Endothelial cell of umbilical vein (primary cell): ENCODE measurements around the gene LONP2. TPM values are rescaled to one million over a fixed set of nuclear protein-coding genes. Genes with fewer than 3 reads are reported as not detected.
A peak's percentile ranks its signal among the peaks of the same experiment; 100 is the strongest.

Experiments used
- BruUV-seq: library from RNA; stranded (reverse); fragments of 400-500 nt; replicated peaks from 2 replicates; lab custom pipeline; 2021; lab: Mats Ljungman, UMichigan
- CTCF ChIA-PET: fragments of 300-600, 350-600 bp; sonication (Branson Sonifier 250); formaldehyde crosslinking; loops from one replicate; lab custom pipeline; 2021; ENCODE audit warnings: antibody characterized with exemption, inconsistent platforms; lab: Charles Lee
- POLR2A ChIA-PET: fragments of 300-600, 350-600 bp; sonication (Branson Sonifier 250); formaldehyde crosslinking; loops from one replicate; lab custom pipeline; 2021; ENCODE audit warnings: antibody characterized with exemption, inconsistent platforms; lab: Charles Lee
- DNase-seq: peaks from one replicate; pipeline ENCODE4 v3.0.0-alpha.2; 2011; ENCODE audit warnings: low read depth, low spot score
- FAIRE-seq: peaks from 2 replicates; lab custom pipeline; 2011; peaks lifted over from hg19 to GRCh38; lab: Jason Lieb, UNC
- H2AFZ ChIP-seq: 2 replicates; pipeline ENCODE4 v1.6.0; 2012; ENCODE audit warnings: low read depth, low read length, control low read depth, inconsistent platforms
- H3K27ac ChIP-seq: 2 replicates; pipeline ENCODE4 v1.5.1; 2011; ENCODE audit warnings: low read depth, mild to moderate bottlenecking, control low read depth, low read length, moderate library complexity; ENCODE audit not compliant: insufficient read depth
- H3K27me3 ChIP-seq, 2 experiments: 2 replicates each; pipeline versions ENCODE4 v1.6.0 to v1.6.1; 2011; ENCODE audit warnings: low read length in 2 of 2, mixed read lengths in 1 of 2; ENCODE audit not compliant: control insufficient read depth in 2 of 2, insufficient read depth in 2 of 2
- H3K36me3 ChIP-seq, 2 experiments: 2 replicates in 1 of 2; 3 replicates in 1 of 2; pipeline ENCODE4 v1.5.1; 2011; ENCODE audit warnings: low read length in 2 of 2, mild to moderate bottlenecking in 1 of 2, moderate library complexity in 1 of 2; ENCODE audit not compliant: control insufficient read depth in 2 of 2, insufficient read depth in 2 of 2; ENCODE audit errors: extremely low read depth in 1 of 2
- H3K4me1 ChIP-seq: 3 replicates; pipeline ENCODE4 v1.5.1; 2011; ENCODE audit warnings: mild to moderate bottlenecking, low read length; ENCODE audit not compliant: control insufficient read depth, insufficient read depth; ENCODE audit errors: extremely low read depth
- H3K4me2 ChIP-seq: 2 replicates; pipeline ENCODE4 v1.6.1; 2011; ENCODE audit warnings: low read length, control low read depth, mixed read lengths; ENCODE audit not compliant: insufficient read depth
- H3K4me3 ChIP-seq, 3 experiments: fragments of 200-600 bp in 1 of 3; sonication (generic), shearing (Covaris generic) in 1 of 3; replicated peaks in 1 of 3; 2 replicates each; pipeline ENCODE4 v1.5.1; 2011 to 2016; ENCODE audit warnings: control low read depth in 3 of 3, low read length in 3 of 3, mild to moderate bottlenecking in 2 of 3, inconsistent platforms in 1 of 3, low read depth in 1 of 3, moderate library complexity in 1 of 3; ENCODE audit not compliant: insufficient read depth in 1 of 3
- H3K79me2 ChIP-seq: 2 replicates; pipeline ENCODE4 v1.6.0; 2012; ENCODE audit warnings: low read length, inconsistent platforms; ENCODE audit not compliant: control insufficient read depth, insufficient read depth
- H3K9ac ChIP-seq: replicated peaks from 2 replicates; pipeline ENCODE3; 2011; ENCODE audit warnings: low read length, control low read depth; ENCODE audit not compliant: insufficient read depth; ENCODE audit errors: extremely low read depth
- H3K9me1 ChIP-seq: replicated peaks from 3 replicates; pipeline ENCODE4 v1.6.0; 2011; ENCODE audit warnings: mild to moderate bottlenecking, low read length; ENCODE audit not compliant: control insufficient read depth, insufficient read depth; ENCODE audit errors: extremely low read depth
- H3K9me3 ChIP-seq: replicated peaks from 2 replicates; pipeline ENCODE4 v1.5.1; 2012; ENCODE audit warnings: low read length, inconsistent platforms; ENCODE audit not compliant: control insufficient read depth, insufficient read depth
- H4K20me1 ChIP-seq: replicated peaks from 2 replicates; pipeline ENCODE3; 2011; ENCODE audit warnings: mild to moderate bottlenecking, low read length; ENCODE audit not compliant: control insufficient read depth, insufficient read depth; ENCODE audit errors: extremely low read depth
- CTCF ChIP-seq, 2 donors: IDR thresholded peaks; 1 replicate in 1 of 2; 2 replicates in 1 of 2; pipeline ENCODE4 v1.5.1; 2011; ENCODE audit warnings: low read length in 2 of 2, mild to moderate bottlenecking in 2 of 2, moderate library complexity in 2 of 2, control low read depth in 1 of 2, inconsistent platforms in 1 of 2, low read depth in 1 of 2; ENCODE audit not compliant: insufficient read depth in 1 of 2; ENCODE audit errors: extremely low read depth in 1 of 2
- EZH2 ChIP-seq: IDR thresholded peaks from 2 replicates; pipeline ENCODE4 v1.6.1; 2012; ENCODE audit warnings: borderline replicate concordance, low read depth, mild to moderate bottlenecking, moderate library complexity, low read length, inconsistent platforms; ENCODE audit not compliant: severe bottlenecking
- FOS ChIP-seq: IDR thresholded peaks from 2 replicates; pipeline ENCODE4 v1.6.1; 2011; ENCODE audit warnings: mild to moderate bottlenecking, low read length, moderate library complexity, borderline replicate concordance; ENCODE audit not compliant: insufficient read depth
- GATA2 ChIP-seq: IDR thresholded peaks from 2 replicates; pipeline ENCODE4 v1.7.0; 2011; ENCODE audit warnings: low read depth, mild to moderate bottlenecking, moderate library complexity, mixed read lengths, low read length; ENCODE audit not compliant: insufficient read length, insufficient read depth
- JUN ChIP-seq: IDR thresholded peaks from 2 replicates; pipeline ENCODE4 v1.6.1; 2011; ENCODE audit warnings: borderline replicate concordance, low read depth; ENCODE audit not compliant: insufficient read length, insufficient read depth
- MYC ChIP-seq: IDR thresholded peaks from one replicate; pipeline ENCODE4 v1.6.1; 2011; ENCODE audit warnings: mild to moderate bottlenecking, low read depth, low read length
- POLR2A ChIP-seq: IDR thresholded peaks from 2 replicates; pipeline ENCODE4 v1.6.1; 2012; ENCODE audit warnings: low read depth, mild to moderate bottlenecking, control low read depth, low read length
- POLR2AphosphoS5 ChIP-seq: IDR thresholded peaks from 2 replicates; pipeline ENCODE4 v1.6.1; 2012; ENCODE audit warnings: low read depth, mild to moderate bottlenecking, control low read depth, low read length, moderate library complexity; ENCODE audit not compliant: insufficient read depth
- dilution Hi-C: fragments of 300-500 bp; cut with MboI; formaldehyde crosslinking; loops from one replicate; pipeline ENCODE4 v1.15.0; 2019; ENCODE audit warnings: low sequenced_read_pairs; ENCODE audit not compliant: extremely low pct_ligation_motif_present
- intact Hi-C: fragments of 100-400 bp; cut with micrococcal nuclease; formaldehyde crosslinking; loops from one replicate; pipeline ENCODE4 v1.10.0; 2022
- polyA plus RNA-seq, 4 experiments: library from polyadenylated mRNA; depleted of rRNA in 3 of 4; stranded (reverse) in 3 of 4; unstranded in 1 of 4; fragments of >200 nt; gene quantifications; 2 replicates each; pipeline versions ENCODE4 v1.2.1 to v1.2.3, GENCODE V29; 2011 to 2012; ENCODE audit warnings: missing spikeins in 1 of 4
- total RNA-seq: library from RNA; stranded (reverse); gene quantifications from 2 replicates; pipeline ENCODE4 v1.2.3, GENCODE V29; 2021
- TF ChIP-seq, protein P1 (sequence below): IDR thresholded peaks from 2 replicates; pipeline ENCODE4 v1.6.1; 2011; ENCODE audit not compliant: insufficient read depth, insufficient read length

Gene LONP2
- total and polyA plus RNA-seq, 2 donors (not counting 3 experiments of a cell fraction or from before 2014, with no cell fraction given): 13.5 to 38.4 TPM

GRCh38 chr16:48381201-48381600 is 137.1 kb downstream of the LONP2 start:
- Histone ChIP-seq H3K4me3 (no peak overlapping the region), H4K20me1 (peaks cover 6% of the 10 kb centered on the region), H3K4me2 (no peak overlapping the region), H3K9ac (no peak overlapping the region), H3K79me2 (peaks cover 81% of the 10 kb centered on the region), H3K4me1 (peaks cover 18% of the 10 kb centered on the region), H3K27ac (no peak overlapping the region), H3K36me3 (no peaks in the 10 kb centered on the region), H3K27me3 (no peaks in the 10 kb centered on the region), H2AFZ (no peak overlapping the region), H3K9me3 (no peaks in the 10 kb centered on the region), H3K9me1 (no peaks in the 10 kb centered on the region)
- CTCF ChIA-PET: interaction anchor here (1.1 to 2.0 kb wide), 2 partner anchors 13 to 16 kb away, joined by 7 to 10 read pairs; no protein-coding TSS in a partner anchor
- intact Hi-C loops (loop anchor here (1.0 to 10.0 kb wide), 2 partner anchors 9 to 136 kb away; partner anchors contain the start of genes ABCC11 and LONP2), dilution Hi-C loops (no loop called here)
- POLR2A ChIA-PET: no interaction called here
- BruUV-seq: no TSS peak
- TF ChIP-seq POLR2AphosphoS5 (no peak), FOS (no peak), GATA2 (no peak), POLR2A (no peak), MYC (no peak), EZH2 (no peak), CTCF (IDR thresholded peaks at IDR 0.05; ENCODE audit: extremely low read depth in 1 of 2, insufficient read depth in 1 of 2, low read depth in 1 of 2, low read length in 2 of 2) (no peak), JUN (no peak)
- TF ChIP-seq, protein P1, sequence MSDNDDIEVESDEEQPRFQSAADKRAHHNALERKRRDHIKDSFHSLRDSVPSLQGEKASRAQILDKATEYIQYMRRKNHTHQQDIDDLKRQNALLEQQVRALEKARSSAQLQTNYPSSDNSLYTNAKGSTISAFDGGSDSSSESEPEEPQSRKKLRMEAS: no peak
- DNase-seq (peak; percentile 29), FAIRE-seq (no peak)
